Measurements from ENCODE around the gene CYP19A1. TPM values are rescaled to one million over a fixed set of nuclear protein-coding genes. Genes with fewer than 3 reads are reported as not detected.

The CYP19A1 gene
- total and polyA plus RNA-seq, 10 of the 15 experiments (the other 5 are each of a cell fraction or from before 2014, with no cell fraction given) = 0.08 to 1.8 (median 0.70) TPM

DNA sequence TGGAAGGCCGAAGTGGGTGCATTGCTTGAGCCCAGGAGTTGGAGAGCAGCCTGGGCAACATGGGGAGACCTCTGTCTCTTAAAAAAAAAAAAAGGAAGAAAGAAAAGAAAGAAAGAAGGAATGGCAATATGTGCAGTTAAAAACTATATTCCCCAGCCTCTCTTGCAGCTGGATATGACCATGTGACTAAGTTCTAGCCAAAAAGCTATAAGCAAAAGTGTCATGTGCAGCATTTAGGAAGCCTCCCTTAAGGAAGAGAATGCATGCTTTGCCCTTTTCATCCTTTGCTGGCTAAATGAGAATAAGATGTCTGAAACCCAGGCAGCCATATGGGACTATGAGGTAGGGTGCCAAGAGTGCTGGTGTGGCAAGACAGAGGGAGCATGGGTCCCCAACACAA, 21.8 kb downstream of the CYP19A1 start:
- 0% methylated on average over 1 of the region's 1 CpG for WGBS (ENCODE audit: insufficient coverage, insufficient replicate concordance, low lambda C conversion rate, missing lambda C conversion rate)

DNA sequence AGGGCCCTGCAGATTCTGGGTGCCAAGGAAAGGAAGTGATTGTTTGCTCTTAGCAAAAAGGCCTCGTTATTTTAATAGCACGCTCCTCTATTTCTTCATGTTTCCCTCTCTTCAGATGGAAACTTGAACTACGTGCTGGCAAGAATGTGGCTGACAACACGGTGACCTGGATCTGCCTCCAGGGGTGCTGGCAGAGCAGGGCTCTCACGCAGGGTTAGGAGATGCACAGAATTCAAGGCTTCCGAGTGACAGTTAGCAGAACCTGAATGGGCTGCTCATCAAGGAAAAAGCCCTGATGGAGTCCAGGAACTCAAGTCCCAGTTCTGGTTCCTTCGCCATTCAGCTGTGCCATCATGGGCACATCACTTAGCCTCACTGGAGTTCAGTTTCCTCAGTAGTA, 22.7 kb downstream of the CYP19A1 start:
- Histone ChIP-seq H2AFZ (ENCODE audit: control insufficient read depth, low read depth, low read length) (no peak overlapping the region), H3K79me2 (ENCODE audit: control insufficient read depth, insufficient read depth, low read length) (no peaks in the 10 kb centered on the region), H4K20me1 (ENCODE audit: control insufficient read depth, insufficient read depth) (no peaks in the 10 kb centered on the region), H3K4me1 (ENCODE audit: control insufficient read depth, insufficient read depth, low read length) (no peaks in the 10 kb centered on the region), H3K27me3 (replicated peaks in 1 of 2; ENCODE audit: control insufficient read depth in 2 of 2, insufficient read depth in 2 of 2, low read length in 1 of 2) (peaks cover 0 to 3% of the 10 kb centered on the region in 2 experiments; a peak in 2 of 4 replicates), H3K9ac (ENCODE audit: control insufficient read depth, insufficient read depth, low read length) (no peak overlapping the region), H3K27ac (ENCODE audit: control insufficient read depth, insufficient read depth) (no peak overlapping the region), H3K9me3 (replicated peaks; ENCODE audit: control insufficient read depth, insufficient read depth, low read length) (no peaks in the 10 kb centered on the region), H3K36me3 (ENCODE audit: control insufficient read depth in 2 of 2, insufficient read depth in 2 of 2, low read length in 1 of 2) (no peaks in the 10 kb centered on the region), H3K4me3 (no peak overlapping the region), H3K4me2 (ENCODE audit: control insufficient read depth, insufficient read depth) (no peak overlapping the region)
- in situ Hi-C loops (cut with MboI) = no loop called here
- ChIA-PET SMC1A (ENCODE audit: uncharacterized antibody, unreplicated experiment) (no interaction called here), POLR2A (no interaction called here), RAD21 (ENCODE audit: unreplicated experiment) (no interaction called here), CTCF (no interaction called here)
- BruUV-seq (replicated peaks) = no TSS peak
- ATAC-seq = no peak
- WGBS (ENCODE audit: insufficient coverage, insufficient replicate concordance, low lambda C conversion rate, missing lambda C conversion rate) = 48% methylated on average over 7 of the region's 7 CpGs
- FAIRE-seq = no peak
- intact Hi-C loops (cut with micrococcal nuclease; ENCODE audit: unreplicated experiment) = no loop called here
- no peak for DNase-seq (ENCODE audit: low read depth, low spot score)
- TF ChIP-seq NFYA (IDR thresholded peaks at IDR 0.05; ENCODE audit: borderline replicate concordance, low read depth, low read length) = no peak
- TF ChIP-seq HCFC1 (IDR thresholded peaks at IDR 0.05; ENCODE audit: low read length) = no peak
- no peak for TF ChIP-seq STAT1 (conservative IDR thresholded peaks at IDR 0.05)
- TF ChIP-seq, protein P1, sequence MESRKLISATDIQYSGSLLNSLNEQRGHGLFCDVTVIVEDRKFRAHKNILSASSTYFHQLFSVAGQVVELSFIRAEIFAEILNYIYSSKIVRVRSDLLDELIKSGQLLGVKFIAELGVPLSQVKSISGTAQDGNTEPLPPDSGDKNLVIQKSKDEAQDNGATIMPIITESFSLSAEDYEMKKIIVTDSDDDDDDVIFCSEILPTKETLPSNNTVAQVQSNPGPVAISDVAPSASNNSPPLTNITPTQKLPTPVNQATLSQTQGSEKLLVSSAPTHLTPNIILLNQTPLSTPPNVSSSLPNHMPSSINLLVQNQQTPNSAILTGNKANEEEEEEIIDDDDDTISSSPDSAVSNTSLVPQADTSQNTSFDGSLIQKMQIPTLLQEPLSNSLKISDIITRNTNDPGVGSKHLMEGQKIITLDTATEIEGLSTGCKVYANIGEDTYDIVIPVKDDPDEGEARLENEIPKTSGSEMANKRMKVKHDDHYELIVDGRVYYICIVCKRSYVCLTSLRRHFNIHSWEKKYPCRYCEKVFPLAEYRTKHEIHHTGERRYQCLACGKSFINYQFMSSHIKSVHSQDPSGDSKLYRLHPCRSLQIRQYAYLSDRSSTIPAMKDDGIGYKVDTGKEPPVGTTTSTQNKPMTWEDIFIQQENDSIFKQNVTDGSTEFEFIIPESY (IDR thresholded peaks at IDR 0.05) = no peak
- TF ChIP-seq SIX5 (IDR thresholded peaks at IDR 0.05; ENCODE audit: low read depth, low read length, severe bottlenecking) = no peak
- no peak for TF ChIP-seq SRF (IDR thresholded peaks at IDR 0.05; ENCODE audit: low read depth in 2 of 2, low read length in 2 of 2)
- no peak for TF ChIP-seq STAT3 (IDR thresholded peaks at IDR 0.05; ENCODE audit: low read depth, low read length)
- no peak for TF ChIP-seq CHD4 (IDR thresholded peaks at IDR 0.05)
- TF ChIP-seq RAD21 (IDR thresholded peaks at IDR 0.05; ENCODE audit: insufficient read depth, low read depth, low read length) = no peak
- no peak for TF ChIP-seq EZH2 (IDR thresholded peaks at IDR 0.05; ENCODE audit: borderline replicate concordance, control insufficient read depth, low read depth, low read length)
- no peak for TF ChIP-seq NBN (IDR thresholded peaks at IDR 0.05)
- TF ChIP-seq EED (IDR thresholded peaks at IDR 0.05; ENCODE audit: low read depth) = no peak
- no peak for TF ChIP-seq CBX5 (IDR thresholded peaks at IDR 0.05; ENCODE audit: low read depth)
- no peak for TF ChIP-seq ZNF622 (IDR thresholded peaks at IDR 0.05)
- TF ChIP-seq, protein P2, sequence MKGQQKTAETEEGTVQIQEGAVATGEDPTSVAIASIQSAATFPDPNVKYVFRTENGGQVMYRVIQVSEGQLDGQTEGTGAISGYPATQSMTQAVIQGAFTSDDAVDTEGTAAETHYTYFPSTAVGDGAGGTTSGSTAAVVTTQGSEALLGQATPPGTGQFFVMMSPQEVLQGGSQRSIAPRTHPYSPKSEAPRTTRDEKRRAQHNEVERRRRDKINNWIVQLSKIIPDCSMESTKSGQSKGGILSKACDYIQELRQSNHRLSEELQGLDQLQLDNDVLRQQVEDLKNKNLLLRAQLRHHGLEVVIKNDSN (IDR thresholded peaks at IDR 0.05; ENCODE audit: borderline replicate concordance, extremely low read length, insufficient read depth, low read depth, low read length) = no peak
- no peak for TF ChIP-seq CHD1 (IDR thresholded peaks at IDR 0.05; ENCODE audit: low read depth, low read length)

More for the DNA sequence above, 21.8 kb downstream of the CYP19A1 start:
- H2AFZ ChIP-seq (ENCODE audit: control insufficient read depth, low read depth, low read length) = no peak overlapping the region
- CTCF ChIA-PET = no interaction called here
- H3K4me2 ChIP-seq (ENCODE audit: control insufficient read depth, insufficient read depth) = no peak overlapping the region
- POLR2A ChIA-PET = no interaction called here
- H3K36me3 ChIP-seq (ENCODE audit: control insufficient read depth in 2 of 2, insufficient read depth in 2 of 2, low read length in 1 of 2) = no peaks in the 10 kb centered on the region
- no TSS peak for BruUV-seq (replicated peaks)
- intact Hi-C loops (cut with micrococcal nuclease; ENCODE audit: unreplicated experiment) (no loop called here), in situ Hi-C loops (cut with MboI) (no loop called here)
- H3K4me3 ChIP-seq = no peak overlapping the region
- TF ChIP-seq ZNF384 (IDR thresholded peaks at IDR 0.05; ENCODE audit: borderline replicate concordance, low read depth, low read length) (no peak), TCF7 (IDR thresholded peaks at IDR 0.05; ENCODE audit: borderline replicate concordance) (no peak), ZBED1 (IDR thresholded peaks at IDR 0.05; ENCODE audit: borderline replicate concordance) (no peak)
- H3K9me3 ChIP-seq (replicated peaks; ENCODE audit: control insufficient read depth, insufficient read depth, low read length) = no peaks in the 10 kb centered on the region
- H3K79me2 ChIP-seq (ENCODE audit: control insufficient read depth, insufficient read depth, low read length) = no peaks in the 10 kb centered on the region
- no peaks in the 10 kb centered on the region for H3K4me1 ChIP-seq (ENCODE audit: control insufficient read depth, insufficient read depth, low read length)
- RAD21 ChIA-PET (ENCODE audit: unreplicated experiment) = no interaction called here
- SMC1A ChIA-PET (ENCODE audit: uncharacterized antibody, unreplicated experiment) = no interaction called here
- no peak overlapping the region for H3K9ac ChIP-seq (ENCODE audit: control insufficient read depth, insufficient read depth, low read length)
- DNase-seq (ENCODE audit: low read depth, low spot score) = no peak
- no peak for ATAC-seq
- H3K27me3 ChIP-seq (replicated peaks in 1 of 2; ENCODE audit: control insufficient read depth in 2 of 2, insufficient read depth in 2 of 2, low read length in 1 of 2) = peaks cover 3 to 4% of the 10 kb centered on the region in 2 experiments; a peak in 2 of 4 replicates
- H4K20me1 ChIP-seq (ENCODE audit: control insufficient read depth, insufficient read depth) = no peaks in the 10 kb centered on the region
- no peak for FAIRE-seq
- H3K27ac ChIP-seq (ENCODE audit: control insufficient read depth, insufficient read depth) = no peak overlapping the region
